K562 (cell line): ENCODE data around the gene CLDND2. TPM values are rescaled to one million over a fixed set of nuclear protein-coding genes. Genes with fewer than 3 reads are reported as not detected.

ENCODE experiments used
- BCL6 ChIP-seq: fragments of 250-450 bp; sonication (Bioruptor Pico); IDR thresholded peaks from 2 replicates; pipeline ENCODE4 v1.4.0; 2020
- CCNT2 ChIP-seq: IDR thresholded peaks from 2 replicates; pipeline ENCODE4 v1.6.1; 2011; ENCODE audit warnings: borderline replicate concordance, low read depth, mild to moderate bottlenecking, moderate library complexity, mixed read lengths, low read length; ENCODE audit not compliant: insufficient read length; ENCODE audit errors: extremely low read depth
- DACH1 ChIP-seq: fragments of 450-650 bp; IDR thresholded peaks from 2 replicates; pipeline ENCODE4 v1.6.1; 2018; ENCODE audit not compliant: partially characterized antibody
- GTF2E2 ChIP-seq: fragments of 200-800 bp; sonication (Bioruptor generic); IDR thresholded peaks from 2 replicates; pipeline ENCODE4 v1.6.1; 2016; ENCODE audit warnings: missing genetic modification characterization, missing compliant biosample characterization
- HDGF ChIP-seq: fragments of 450-650 bp; IDR thresholded peaks from 2 replicates; pipeline ENCODE4 v1.6.1; 2016
- MAZ ChIP-seq, 2 experiments: fragments of 450-650 bp in 1 of 2; sonication (generic) in 1 of 2; formaldehyde crosslinking; IDR thresholded peaks in 1 of 2; conservative IDR thresholded peaks in 1 of 2; 2 replicates each; pipeline versions ENCODE4 v1.4.0 to v1.5.0; 2020; ENCODE audit warnings: mild to moderate bottlenecking in 1 of 2, missing genetic modification reagents in 1 of 2
- PATZ1 ChIP-seq: fragments of 250-450 bp; sonication (Bioruptor Pico); IDR thresholded peaks from 2 replicates; pipeline ENCODE4 v1.5.0; 2020; ENCODE audit warnings: mild to moderate bottlenecking, borderline replicate concordance
- RHOXF2B ChIP-seq: fragments of 250-450 bp; sonication (Bioruptor Pico); conservative IDR thresholded peaks from 2 replicates; pipeline ENCODE4 v1.5.1; 2021
- TGIF2 ChIP-seq: sonication (generic); formaldehyde crosslinking; IDR thresholded peaks from 2 replicates; pipeline ENCODE4 v1.8.1; 2022; ENCODE audit warnings: mild to moderate bottlenecking, missing genetic modification reagents, moderate library complexity
- ZMIZ1 ChIP-seq, 2 experiments: fragments of 150-350 bp in 1 of 2; IDR thresholded peaks; 2 replicates each; pipeline ENCODE4 v1.6.1; 2012 to 2016; ENCODE audit warnings: low read depth in 2 of 2, low read length in 2 of 2, mild to moderate bottlenecking in 1 of 2, moderate library complexity in 1 of 2
- ZNF561 ChIP-seq: fragments of 450-650 bp; formaldehyde crosslinking; conservative IDR thresholded peaks from 2 replicates; pipeline ENCODE4 v1.4.0; 2020; ENCODE audit warnings: mild to moderate bottlenecking, moderate library complexity
- ZNF592 ChIP-seq: fragments of 450-650 bp; IDR thresholded peaks from 2 replicates; pipeline ENCODE4 v1.6.1; 2017; ENCODE audit warnings: antibody characterized with exemption, mild to moderate bottlenecking
- ZNF609 ChIP-seq: sonication (generic); formaldehyde crosslinking; IDR thresholded peaks from 2 replicates; pipeline ENCODE4 v1.8.1; 2023; ENCODE audit warnings: missing genetic modification reagents, mild to moderate bottlenecking, borderline replicate concordance
- polyA plus RNA-seq, 8 experiments: library from polyadenylated mRNA; depleted of rRNA in 4 of 8; stranded (reverse) in 5 of 8; unstranded in 3 of 8; fragments of >200 nt; fragmentation: Nextera tagmentation in 2 of 8; fragmentation: Illumina TruSeq in 1 of 8; extraction: Ambion mirVana in 2 of 8; extraction: Trizol in 1 of 8; gene quantifications; 2 replicates each; pipeline versions ENCODE4 v1.2.1 to v1.2.3, GENCODE V29; 2011 to 2014; ENCODE audit warnings: inconsistent platforms in 1 of 8, missing spikeins in 1 of 8
- total RNA-seq, 7 experiments: library from RNA; depleted of rRNA in 6 of 7; stranded (reverse); fragments of >200 nt in 6 of 7; fragmentation: Illumina TruSeq in 2 of 7; extraction: Trizol in 2 of 7; gene quantifications; 2 replicates each; pipeline versions ENCODE4 v1.2.1 to v1.2.3, GENCODE V29; 2011 to 2021; ENCODE audit warnings: low replicate concordance in 1 of 7

The CLDND2 gene
- total and polyA plus RNA-seq, 9 of the 15 experiments (the other 6 are each of a cell fraction or from before 2014, with no cell fraction given): 0.45 to 4.0 (median 1.2) TPM; not detected in 3

GRCh38 chr19:51339313-51339686, 29.5 kb downstream of the CLDND2 start (continued):
- TF ChIP-seq ZNF592: no peak
- TF ChIP-seq DACH1: no peak
- no peak for TF ChIP-seq BCL6 (CRISPR knock-in tag)
- no peak for TF ChIP-seq RHOXF2B (CRISPR knock-in tag)
- TF ChIP-seq ZNF609 (CRISPR knock-in tag): no peak
- TF ChIP-seq TGIF2 (CRISPR knock-in tag): no peak
- no peak for TF ChIP-seq PATZ1
- TF ChIP-seq ZNF561 (CRISPR knock-in tag): 0 out of 2 replicates have a peak, but pooled peaks have one; percentile 38
- TF ChIP-seq HDGF: peak; percentile 92
- TF ChIP-seq ZMIZ1 (IDR thresholded peaks at IDR 0.05; ENCODE audit: low read depth in 2 of 2, low read length in 2 of 2): no peak
- no peak for TF ChIP-seq CCNT2
- TF ChIP-seq GTF2E2 (tag): peak; percentile 50; the same call in 1 of the 2 replicates
- no peak for TF ChIP-seq MAZ (CRISPR knock-in tag; conservative IDR thresholded peaks at IDR 0.05 in 1 of 2, IDR thresholded peaks at IDR 0.05 in 1 of 2)
